Measurements from ENCODE around the gene LGR5. TPM values are rescaled to one million over a fixed set of nuclear protein-coding genes. Genes with fewer than 3 reads are reported as not detected.

LGR5 gene
- polyA plus RNA-seq, 1 donor (not counting 4 experiments of a cell fraction or from before 2014, with no cell fraction given), result 0.05 TPM

DNA sequence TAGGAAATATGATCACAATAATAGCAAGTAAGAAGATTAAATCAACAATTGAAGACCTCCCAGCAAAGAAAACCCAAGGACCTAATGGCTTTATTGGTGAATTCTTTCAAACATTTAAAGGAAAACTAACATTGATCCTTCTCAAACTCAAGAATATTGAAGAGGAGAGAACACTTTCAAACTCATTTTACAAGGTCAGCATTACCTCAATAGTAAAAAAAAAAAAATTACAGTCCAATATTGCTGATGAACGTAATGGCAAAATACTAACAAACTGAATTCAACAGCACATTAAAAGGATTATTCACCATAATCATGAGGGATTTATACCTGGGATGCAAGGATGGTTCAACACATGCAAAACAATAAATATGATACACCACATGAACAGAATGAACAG is 33.7 kb upstream of the LGR5 start:
- Histone ChIP-seq H3K9me3 (ENCODE audit: control insufficient read depth, low read depth, low read length) (no peaks in the 10 kb centered on the region), H3K9me1 (ENCODE audit: control insufficient read depth, extremely low read depth, insufficient read depth, low read length) (no peaks in the 10 kb centered on the region), H3K4me2 (ENCODE audit: control insufficient read depth, extremely low read depth, insufficient read depth, low read depth, low read length) (no peak overlapping the region), H3K79me2 (ENCODE audit: control insufficient read depth, insufficient read depth, low read length) (no peaks in the 10 kb centered on the region), H3K36me3 (ENCODE audit: control insufficient read depth in 2 of 2, extremely low read depth in 1 of 2, insufficient read depth in 2 of 2, low read length in 2 of 2) (no peaks in the 10 kb centered on the region), H3K4me3 (ENCODE audit: control insufficient read depth in 2 of 3, extremely low read depth in 1 of 3, insufficient read depth in 2 of 3, low read depth in 1 of 3, low read length in 3 of 3) (no peak overlapping the region), H4K20me1 (ENCODE audit: control insufficient read depth, extremely low read depth, insufficient read depth, low read length) (no peaks in the 10 kb centered on the region), H3K9ac (ENCODE audit: control insufficient read depth, extremely low read depth, insufficient read depth, low read length) (no peak overlapping the region), H2AFZ (ENCODE audit: control insufficient read depth, low read length) (no peak overlapping the region), H3K27me3 (ENCODE audit: control insufficient read depth, extremely low read depth, insufficient read depth, low read length) (no peaks in the 10 kb centered on the region), H3K27ac (ENCODE audit: control insufficient read depth, insufficient read depth, low read length) (no peak overlapping the region), H3K4me1 (ENCODE audit: control insufficient read depth, extremely low read depth, insufficient read depth, low read length) (no peaks in the 10 kb centered on the region)
- DNase-seq (ENCODE audit: low read depth, low spot score) (no peak), FAIRE-seq (no peak)
- dilution Hi-C loops (cut with MboI; ENCODE audit: extremely low pct_ligation_motif_present, low sequenced_read_pairs), result no loop called here
- TF ChIP-seq, protein P1, sequence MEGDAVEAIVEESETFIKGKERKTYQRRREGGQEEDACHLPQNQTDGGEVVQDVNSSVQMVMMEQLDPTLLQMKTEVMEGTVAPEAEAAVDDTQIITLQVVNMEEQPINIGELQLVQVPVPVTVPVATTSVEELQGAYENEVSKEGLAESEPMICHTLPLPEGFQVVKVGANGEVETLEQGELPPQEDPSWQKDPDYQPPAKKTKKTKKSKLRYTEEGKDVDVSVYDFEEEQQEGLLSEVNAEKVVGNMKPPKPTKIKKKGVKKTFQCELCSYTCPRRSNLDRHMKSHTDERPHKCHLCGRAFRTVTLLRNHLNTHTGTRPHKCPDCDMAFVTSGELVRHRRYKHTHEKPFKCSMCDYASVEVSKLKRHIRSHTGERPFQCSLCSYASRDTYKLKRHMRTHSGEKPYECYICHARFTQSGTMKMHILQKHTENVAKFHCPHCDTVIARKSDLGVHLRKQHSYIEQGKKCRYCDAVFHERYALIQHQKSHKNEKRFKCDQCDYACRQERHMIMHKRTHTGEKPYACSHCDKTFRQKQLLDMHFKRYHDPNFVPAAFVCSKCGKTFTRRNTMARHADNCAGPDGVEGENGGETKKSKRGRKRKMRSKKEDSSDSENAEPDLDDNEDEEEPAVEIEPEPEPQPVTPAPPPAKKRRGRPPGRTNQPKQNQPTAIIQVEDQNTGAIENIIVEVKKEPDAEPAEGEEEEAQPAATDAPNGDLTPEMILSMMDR (optimal IDR thresholded peaks at IDR 0.05 in 1 of 3, IDR thresholded peaks at IDR 0.05 in 1 of 3, conservative IDR thresholded peaks at IDR 0.05 in 1 of 3; ENCODE audit: extremely low read depth in 1 of 3, insufficient read depth in 2 of 3, low read length in 3 of 3), result no peak
- TF ChIP-seq EZH2 (IDR thresholded peaks at IDR 0.05; ENCODE audit: low read length), result no peak

DNA sequence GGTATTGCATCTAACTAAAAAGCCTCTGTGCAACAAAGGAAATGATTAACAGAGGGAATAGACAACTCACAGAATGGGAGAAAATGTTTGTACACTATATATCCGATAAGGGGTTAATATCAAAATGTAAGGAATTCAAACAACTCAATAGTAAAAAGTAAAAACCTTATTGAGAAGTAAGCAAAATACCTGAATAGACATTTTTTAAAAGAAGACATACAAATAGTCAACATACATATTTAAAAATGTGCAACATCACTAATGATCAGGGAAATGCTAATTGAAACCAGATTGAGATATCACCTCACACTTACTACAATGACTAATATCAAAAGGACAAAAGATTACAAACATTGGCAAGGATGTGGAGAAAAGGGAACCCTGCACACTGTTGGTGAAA is 31.9 kb upstream of the LGR5 start:
- Histone ChIP-seq H3K4me3 (ENCODE audit: control insufficient read depth in 2 of 3, extremely low read depth in 1 of 3, insufficient read depth in 2 of 3, low read depth in 1 of 3, low read length in 3 of 3) (no peak overlapping the region), H3K36me3 (ENCODE audit: control insufficient read depth in 2 of 2, extremely low read depth in 1 of 2, insufficient read depth in 2 of 2, low read length in 2 of 2) (no peaks in the 10 kb centered on the region), H3K9ac (ENCODE audit: control insufficient read depth, extremely low read depth, insufficient read depth, low read length) (no peak overlapping the region), H3K4me1 (ENCODE audit: control insufficient read depth, extremely low read depth, insufficient read depth, low read length) (no peaks in the 10 kb centered on the region), H3K27ac (ENCODE audit: control insufficient read depth, insufficient read depth, low read length) (no peak overlapping the region), H3K9me1 (ENCODE audit: control insufficient read depth, extremely low read depth, insufficient read depth, low read length) (no peaks in the 10 kb centered on the region), H2AFZ (ENCODE audit: control insufficient read depth, low read length) (no peak overlapping the region), H3K9me3 (ENCODE audit: control insufficient read depth, low read depth, low read length) (no peaks in the 10 kb centered on the region), H4K20me1 (ENCODE audit: control insufficient read depth, extremely low read depth, insufficient read depth, low read length) (no peaks in the 10 kb centered on the region), H3K27me3 (ENCODE audit: control insufficient read depth, extremely low read depth, insufficient read depth, low read length) (no peaks in the 10 kb centered on the region), H3K79me2 (ENCODE audit: control insufficient read depth, insufficient read depth, low read length) (no peaks in the 10 kb centered on the region), H3K4me2 (ENCODE audit: control insufficient read depth, extremely low read depth, insufficient read depth, low read depth, low read length) (no peak overlapping the region)
- dilution Hi-C loops (cut with MboI; ENCODE audit: extremely low pct_ligation_motif_present, low sequenced_read_pairs), result no loop called here
- TF ChIP-seq EZH2 (IDR thresholded peaks at IDR 0.05; ENCODE audit: low read length), result no peak
- TF ChIP-seq, protein P1 (optimal IDR thresholded peaks at IDR 0.05 in 1 of 3, IDR thresholded peaks at IDR 0.05 in 1 of 3, conservative IDR thresholded peaks at IDR 0.05 in 1 of 3; ENCODE audit: extremely low read depth in 1 of 3, insufficient read depth in 2 of 3, low read length in 3 of 3), result no peak
- no peak for DNase-seq (ENCODE audit: low read depth, low spot score)
- no peak for FAIRE-seq
